Hypothalamus (tissue), 51 donors: ENCODE data around the gene GSG1L2.

Experiments
- DNase-seq, 51 donors: peaks; one replicate each; lab custom pipeline; 2025; lab: John Stamatoyannopoulos, UW

GSG1L2 gene

DNA sequence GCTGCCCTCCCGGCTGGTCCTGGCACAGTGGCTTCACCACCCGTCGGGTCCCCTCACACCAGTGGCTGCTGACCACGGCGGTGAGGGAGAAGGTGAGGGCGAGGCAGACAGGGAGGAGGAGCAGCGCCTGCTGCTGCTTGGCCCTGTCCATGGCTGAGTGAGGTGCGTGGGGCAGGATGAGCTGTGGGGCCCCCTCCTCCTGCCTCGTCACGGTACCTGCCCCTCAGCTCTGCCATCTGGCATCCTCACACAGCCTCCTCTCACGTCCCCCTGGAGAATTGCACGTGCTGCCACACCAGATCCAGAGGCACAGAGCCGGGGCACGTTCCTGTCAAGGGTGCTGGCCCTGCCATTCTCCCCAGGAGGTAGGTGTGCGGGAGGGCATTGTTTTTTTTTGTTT is at the start of gene GSG1L2:
Gene GSG1L2 (minus strand): TSS at position 159 of the 400 bp plus-strand sequence. CDS start 8 bp downstream, at position 151.
- no peak for DNase-seq

DNA sequence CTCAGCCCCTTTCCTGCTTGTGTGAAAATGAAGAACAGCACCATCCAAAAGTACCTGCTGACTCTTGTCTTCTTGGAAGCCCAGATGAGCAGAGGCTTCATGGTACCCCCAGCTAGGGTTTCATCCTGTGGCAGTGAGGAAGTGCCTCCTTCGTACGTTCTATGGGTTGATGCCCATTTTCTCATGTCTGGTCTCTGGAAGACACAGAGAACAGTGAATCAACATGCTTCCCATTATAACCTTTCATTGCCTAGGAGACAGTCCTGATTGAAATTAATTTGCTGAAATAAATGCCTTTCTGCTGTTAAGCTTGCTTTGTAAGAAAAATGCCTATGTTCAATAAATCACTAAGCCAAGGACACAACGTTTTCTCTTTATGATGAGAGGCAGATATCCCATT is 46.7 kb upstream of the GSG1L2 start:
- peak in 2 of 51 donors; percentile 6 to 20 for DNase-seq

DNA sequence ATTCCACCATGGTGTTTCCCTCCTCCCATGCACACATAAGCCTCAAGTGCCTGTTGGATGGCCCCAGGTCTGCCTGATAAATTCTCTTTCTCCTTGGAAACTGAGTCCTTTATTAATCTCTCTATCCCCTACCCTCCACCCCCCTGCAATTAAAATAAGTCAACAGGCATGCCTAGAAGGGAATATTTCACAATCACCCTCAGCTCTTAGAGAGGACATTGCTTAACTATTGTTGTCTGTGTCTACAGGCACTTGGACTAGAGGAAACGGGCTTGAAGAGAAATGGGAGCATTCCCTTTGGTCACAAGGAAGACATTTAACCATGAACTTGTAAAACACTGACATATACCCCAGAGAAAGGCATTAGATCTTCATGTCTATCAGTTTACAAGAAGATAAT is 43.7 kb upstream of the GSG1L2 start:
- no peak for DNase-seq

DNA sequence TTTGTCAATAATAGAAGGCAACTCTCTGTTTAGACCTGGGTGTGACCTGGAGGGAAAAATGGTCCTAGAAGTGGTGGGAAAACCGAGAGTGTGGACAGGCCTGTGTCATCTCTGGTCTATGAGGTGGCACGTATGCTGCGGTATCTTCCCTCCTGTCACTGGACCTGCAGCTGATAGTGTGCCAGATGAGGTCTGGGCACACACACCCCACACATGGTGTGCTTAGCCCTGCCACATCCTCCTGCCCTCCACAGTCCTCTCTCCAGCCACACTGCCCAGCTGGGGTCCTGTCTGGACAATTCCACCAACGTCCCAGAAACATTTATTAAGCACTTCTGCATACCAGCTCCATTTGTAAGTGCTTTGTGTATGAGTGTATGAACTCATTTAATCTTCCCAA is 41.1 kb upstream of the GSG1L2 start:
- DNase-seq = no peak

DNA sequence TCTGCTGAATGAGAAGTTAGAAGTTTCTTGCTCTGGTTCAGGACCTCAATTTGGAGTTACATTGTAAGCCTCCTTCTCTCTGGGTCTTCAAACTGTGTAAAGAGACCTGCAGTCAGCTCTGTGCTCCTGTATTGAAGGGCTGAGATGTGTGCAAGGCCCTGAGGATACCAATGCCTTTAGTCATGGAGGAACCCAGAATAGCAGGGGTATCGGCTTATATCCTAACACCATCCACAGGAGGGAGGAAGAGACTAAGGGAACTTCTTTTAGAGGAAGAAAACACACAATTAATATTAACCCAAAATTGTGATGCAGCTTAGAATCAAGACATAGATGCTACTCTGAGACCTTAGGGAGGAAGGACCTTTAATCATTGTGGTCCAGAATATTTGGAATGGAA is 40.3 kb upstream of the GSG1L2 start:
- no peak for DNase-seq

GRCh38 chr17:9860851-9861250 is 39.0 kb upstream of the GSG1L2 start:
- DNase-seq = no peak

DNA sequence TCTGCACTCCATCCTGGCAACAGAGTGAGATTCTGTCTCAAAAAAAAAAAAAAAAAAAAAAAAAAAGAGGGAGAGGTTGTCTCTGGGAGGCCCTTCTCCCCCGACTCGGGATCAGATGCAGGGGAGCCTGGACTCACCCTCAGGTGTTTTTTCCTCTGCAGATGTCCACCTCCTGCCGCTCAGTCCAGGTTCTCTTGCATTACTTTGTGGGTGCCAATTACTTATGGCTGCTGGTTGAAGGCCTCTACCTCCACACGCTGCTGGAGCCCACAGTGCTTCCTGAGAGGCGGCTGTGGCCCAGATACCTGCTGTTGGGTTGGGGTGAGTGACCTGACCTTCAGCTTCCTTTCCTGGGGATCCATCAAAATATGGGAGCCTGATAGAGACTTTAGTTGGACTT is 37.9 kb upstream of the GSG1L2 start:
- DNase-seq = no peak

GRCh38 chr17:9855036-9855435 is 33.2 kb upstream of the GSG1L2 start:
- DNase-seq = no peak

DNA sequence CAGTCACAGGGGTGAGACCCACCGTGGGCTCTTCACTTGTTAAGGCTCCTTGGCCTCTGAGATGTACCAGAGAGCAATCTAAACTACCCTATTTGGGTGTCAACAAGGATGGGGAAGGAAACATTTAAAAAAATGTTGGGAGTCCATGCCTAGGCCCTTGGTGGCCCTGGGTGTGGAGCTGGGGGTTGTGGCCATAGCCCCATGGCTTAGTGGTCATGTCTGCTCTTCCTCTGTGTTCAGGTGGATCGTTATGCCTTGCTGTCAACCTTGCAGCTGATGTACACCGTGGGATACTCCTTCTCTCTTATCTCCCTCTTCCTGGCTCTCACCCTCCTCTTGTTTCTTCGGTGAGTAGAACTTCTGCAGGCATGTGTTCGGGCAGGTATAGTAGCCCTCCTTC is 32.4 kb upstream of the GSG1L2 start:
- no peak for DNase-seq

DNA sequence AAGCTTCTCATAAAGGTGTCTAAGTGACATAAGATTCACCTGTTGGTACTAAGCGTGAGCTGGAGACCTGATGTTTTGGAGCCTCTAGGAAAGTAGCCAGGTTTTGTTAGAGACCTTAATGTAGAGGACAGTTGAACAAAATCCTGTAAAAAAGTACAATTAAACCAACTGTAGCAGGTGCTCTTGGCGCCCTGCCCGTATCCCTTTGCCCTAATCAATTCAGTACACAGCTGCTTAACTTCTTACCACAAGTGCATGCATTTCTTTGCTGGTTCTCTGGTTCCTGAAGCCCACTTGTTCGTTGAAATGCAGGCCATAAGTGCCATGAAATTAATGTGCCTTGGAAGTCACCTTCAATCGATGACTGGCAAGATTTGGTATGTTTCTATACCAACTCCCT is 28.3 kb upstream of the GSG1L2 start:
- DNase-seq = no peak

- no peak for DNase-seq
Measured at GRCh38 chr17:9845306-9845705, 23.4 kb upstream of the GSG1L2 start.

- no peak for DNase-seq
Measured at GRCh38 chr17:9844153-9844552, 22.3 kb upstream of the GSG1L2 start.

DNA sequence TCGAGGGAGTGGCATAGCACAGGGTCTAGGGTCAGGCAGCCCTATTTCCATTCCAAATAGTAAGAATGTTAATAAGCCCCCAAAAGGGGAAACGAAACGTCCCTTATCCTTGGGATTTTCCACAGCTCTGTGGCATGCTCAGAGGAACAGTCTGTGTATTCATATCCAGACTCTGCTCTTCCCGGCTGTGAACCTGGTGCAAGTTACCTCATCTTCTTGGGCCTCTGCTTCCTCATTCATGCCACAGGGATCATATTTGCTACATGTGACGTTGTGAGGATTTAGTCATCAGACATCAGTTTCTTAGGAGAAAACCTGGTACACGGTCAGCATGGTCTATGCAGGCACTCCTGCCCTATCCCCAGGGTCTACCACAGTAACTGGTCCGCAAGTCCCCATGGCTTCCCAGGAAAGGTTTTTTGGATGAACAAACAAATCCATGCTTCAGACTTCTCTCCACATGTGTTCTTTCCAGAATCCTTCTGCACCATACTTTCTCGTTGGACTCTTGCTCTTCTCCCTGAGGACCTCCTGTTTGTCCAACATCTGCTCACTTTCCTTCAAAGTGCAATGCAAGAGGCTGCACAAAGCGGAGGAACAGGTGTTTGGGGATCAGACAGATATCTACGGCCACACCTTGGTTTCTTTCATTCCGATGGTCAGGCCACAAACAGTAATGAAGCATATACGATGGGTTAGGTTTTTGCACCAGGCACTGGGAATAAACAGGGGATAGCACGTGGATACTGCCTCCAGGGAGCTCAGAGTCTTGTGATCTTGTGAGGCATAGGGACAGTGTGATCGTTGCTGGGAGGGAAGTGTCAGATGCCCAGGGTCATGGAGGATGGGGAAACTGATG is 21.5 kb upstream of the GSG1L2 start:
- no peak for DNase-seq

DNA sequence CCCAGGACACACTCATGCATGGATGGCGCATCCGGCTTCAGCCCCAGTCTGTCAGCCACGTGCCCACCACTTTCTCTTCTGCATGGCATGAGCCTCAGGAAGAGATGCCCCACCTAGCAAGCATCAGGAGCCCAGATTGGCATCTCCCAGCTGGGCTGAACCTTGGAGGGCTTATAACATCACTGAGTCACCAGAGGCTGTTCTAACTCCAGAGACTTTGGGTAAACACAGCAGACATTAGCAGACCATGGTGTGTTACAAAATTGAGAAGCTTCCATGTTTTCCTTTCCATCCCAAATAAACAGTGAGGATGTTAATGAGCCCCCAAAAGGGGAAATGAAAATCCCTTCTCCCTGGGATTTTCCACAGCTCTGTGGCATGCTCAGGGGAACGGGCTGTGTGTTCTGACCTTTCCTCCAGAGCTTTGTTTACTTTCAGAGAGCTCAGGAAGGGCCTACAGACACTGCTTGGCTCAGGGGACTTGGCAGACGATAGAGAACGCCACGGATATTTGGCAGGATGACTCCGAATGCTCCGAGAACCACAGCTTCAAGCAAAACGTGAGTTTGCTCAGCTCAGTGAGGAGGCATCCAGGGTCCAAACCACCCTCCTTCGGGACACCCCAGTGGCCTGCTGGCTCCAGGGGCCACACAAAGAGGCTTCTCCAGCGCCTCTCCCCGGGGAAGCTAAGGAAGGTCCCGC is 20.3 kb upstream of the GSG1L2 start:
- peak in 27 of 51 donors; percentile 4 to 68 (median 26) for DNase-seq

DNA sequence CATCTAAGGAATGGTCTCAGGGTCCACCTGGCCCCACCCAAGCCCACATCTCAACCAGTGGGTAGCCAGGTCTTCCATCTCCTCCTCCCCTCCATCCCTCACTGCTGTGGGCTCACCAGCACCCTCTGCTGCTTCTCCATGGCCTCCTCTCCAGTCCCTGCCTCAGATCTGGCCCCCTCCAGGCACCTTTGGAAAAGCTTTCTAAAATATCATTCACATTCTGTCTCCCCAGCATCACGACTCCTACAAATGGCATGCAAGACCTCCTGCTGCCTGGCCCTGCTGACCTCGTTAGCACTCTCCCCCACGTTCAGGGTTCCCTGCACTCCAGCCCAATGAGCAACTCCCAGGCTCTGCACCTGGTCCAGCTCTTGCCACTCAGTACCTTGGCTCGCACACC is 17.6 kb upstream of the GSG1L2 start:
- no peak for DNase-seq

GRCh38 chr17:9837551-9838471 is 15.9 kb upstream of the GSG1L2 start:
- no peak for DNase-seq

- DNase-seq = no peak
Measured at GRCh38 chr17:9833922-9834321, 12.0 kb upstream of the GSG1L2 start.

DNA sequence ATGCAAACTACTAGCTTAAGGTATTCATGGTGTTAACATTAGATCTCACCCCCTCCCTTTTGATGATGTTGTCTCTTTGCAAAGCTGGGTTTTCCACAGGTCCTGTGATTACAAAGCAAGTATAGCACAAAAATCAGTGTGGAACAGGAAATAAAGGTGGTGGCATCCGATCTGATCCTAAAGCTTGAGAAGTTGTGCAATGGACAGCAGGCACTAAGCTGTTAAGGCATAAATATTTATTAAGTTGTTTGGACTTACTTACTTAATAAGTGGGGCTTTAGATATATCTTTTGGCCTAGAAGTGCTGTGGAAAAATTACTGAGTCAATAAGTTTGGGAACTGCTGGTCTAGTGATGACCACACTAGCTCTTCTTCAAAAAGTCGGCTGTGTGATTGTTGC is 8.8 kb upstream of the GSG1L2 start:
- no peak for DNase-seq

- DNase-seq = no peak
Measured at GRCh38 chr17:9829343-9829742, 7.5 kb upstream of the GSG1L2 start.

DNA sequence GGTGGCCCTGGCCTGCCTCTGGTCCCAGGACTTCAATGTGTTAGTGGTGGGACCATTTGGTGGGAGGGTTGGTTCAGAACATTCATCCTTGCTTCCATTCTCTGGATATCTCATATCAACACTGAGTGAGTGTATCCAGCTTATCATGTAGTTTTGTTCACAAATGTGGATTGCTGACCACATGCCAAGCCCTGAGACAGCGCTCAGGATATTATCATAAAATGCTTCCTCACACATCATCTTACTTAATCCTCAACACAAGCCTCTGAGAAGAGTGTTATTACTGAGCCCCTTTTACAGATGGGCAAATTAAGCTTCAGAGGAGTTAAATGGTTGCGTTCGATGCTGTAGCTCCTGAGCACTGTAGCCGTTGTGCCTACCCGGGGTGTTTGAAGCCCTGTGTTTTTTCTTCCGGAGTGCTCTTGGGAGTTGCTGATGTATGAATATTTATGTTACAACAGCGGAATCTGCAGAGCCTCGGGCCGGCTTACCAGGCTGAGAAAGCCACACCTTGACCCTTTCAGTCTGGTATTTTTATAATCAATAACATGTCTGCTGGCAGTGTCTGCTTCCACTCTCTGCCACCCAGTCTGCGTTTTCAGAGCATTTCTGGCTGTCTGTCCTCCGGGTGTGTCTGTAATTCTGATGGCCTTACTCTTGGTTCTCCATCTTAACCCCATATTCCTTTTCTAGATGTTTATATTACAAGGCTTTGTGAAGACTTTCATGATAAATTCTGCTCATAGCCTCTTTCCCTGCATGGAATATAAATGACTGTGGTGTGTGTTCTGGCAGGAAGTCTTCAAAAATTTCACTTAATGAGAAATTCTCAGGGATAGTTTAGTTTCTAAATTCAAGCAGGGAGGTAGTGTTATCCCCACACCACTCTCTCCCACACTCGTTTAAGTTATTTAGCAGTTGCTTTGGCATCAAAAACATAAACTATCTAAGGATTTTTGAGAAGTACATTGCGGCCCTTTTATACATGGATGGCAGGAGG is 6.7 kb upstream of the GSG1L2 start:
- no peak for DNase-seq
